HG02610 (cell line): Measurements from ENCODE around the gene CMTM5.
"Not testable (repeated sequence)": the region's sequence is repeated elsewhere in the genome, so short reads cannot be mapped to it uniquely, and the experiment has no call there.

Experiments
- ATAC-seq: cut with Tn5 transposase; IDR thresholded peaks from one replicate; pipeline ENCODE4 v1.9.1; 2021; ENCODE audit warnings: mild to moderate bottlenecking, moderate library complexity; ENCODE audit not compliant: unreplicated experiment

CMTM5 gene

GRCh38 chr14:23377573-23378563 lies 1.0 kb downstream of the CMTM5 start:
- no peak for ATAC-seq

- ATAC-seq: no peak
These were observed 1.9 kb downstream of the CMTM5 start for GRCh38 chr14:23378612-23379220.

- ATAC-seq: no peak
These were observed 2.7 kb downstream of the CMTM5 start for GRCh38 chr14:23379366-23380196.

GRCh38 chr14:23380197-23380914 lies 3.5 kb downstream of the CMTM5 start:
- no peak for ATAC-seq

GRCh38 chr14:23380976-23381375 lies 4.1 kb downstream of the CMTM5 start:
- ATAC-seq: no peak

- ATAC-seq: no peak
These were observed 5.0 kb downstream of the CMTM5 start for GRCh38 chr14:23381871-23382270.

- ATAC-seq: no peak
These were observed 5.4 kb downstream of the CMTM5 start for GRCh38 chr14:23382276-23382675.

GRCh38 chr14:23382731-23383440 lies 6.0 kb downstream of the CMTM5 start:
- no peak for ATAC-seq

GRCh38 chr14:23384364-23385080 lies 7.7 kb downstream of the CMTM5 start:
- ATAC-seq: no peak

- no peak for ATAC-seq
These were observed 8.4 kb downstream of the CMTM5 start for GRCh38 chr14:23385244-23385641.

- no peak for ATAC-seq
These were observed 8.9 kb downstream of the CMTM5 start for GRCh38 chr14:23385642-23386265.

GRCh38 chr14:23386266-23386657 lies 9.4 kb downstream of the CMTM5 start:
- ATAC-seq: not testable (repeated sequence)

GRCh38 chr14:23386999-23387398 lies 10.2 kb downstream of the CMTM5 start:
- ATAC-seq: no peak

- ATAC-seq: no peak
These were observed 11.4 kb downstream of the CMTM5 start for GRCh38 chr14:23387916-23388882.

- ATAC-seq: no peak
These were observed 12.2 kb downstream of the CMTM5 start for GRCh38 chr14:23388996-23389395.

- no peak for ATAC-seq
These were observed 12.6 kb downstream of the CMTM5 start for GRCh38 chr14:23389396-23389795.

- ATAC-seq: not testable (repeated sequence)
These were observed 13.0 kb downstream of the CMTM5 start for GRCh38 chr14:23389871-23390270.

GRCh38 chr14:23392613-23393012 lies 15.8 kb downstream of the CMTM5 start:
- ATAC-seq: no peak
